SK-N-SH (cell line): ENCODE data around the gene TSSK3. TPM values are rescaled to one million over a fixed set of nuclear protein-coding genes. Genes with fewer than 3 reads are reported as not detected.

Experiments used
- CTCF ChIA-PET: fragments of 300-600, 350-600 bp; formaldehyde crosslinking; extraction: SDS; loops from one replicate; lab custom pipeline; 2021; lab: Yijun Ruan, JAX
- POLR2A ChIA-PET: fragments of 350-600 bp; sonication (Branson Sonifier 250); formaldehyde crosslinking; extraction: SDS; loops from one replicate; lab custom pipeline; 2020; ENCODE audit warnings: antibody characterized with exemption, inconsistent platforms; lab: Yijun Ruan, JAX
- DNase-seq: peaks from one replicate; pipeline ENCODE4 v3.0.0; 2012
- H2AFZ ChIP-seq: fragments of 200-600 bp; sonication (generic); 2 replicates; pipeline ENCODE4 v1.8.1; 2016; ENCODE audit warnings: antibody characterized with exemption, mild to moderate bottlenecking, low read depth
- H3F3A ChIP-seq: fragments of 200-600 bp; sonication (generic); replicated peaks from 2 replicates; pipeline ENCODE3; 2016; ENCODE audit warnings: antibody characterized with exemption, mild to moderate bottlenecking; ENCODE audit not compliant: insufficient read depth
- H3K27ac ChIP-seq, 2 experiments: fragments of 200-500 bp in 1 of 2; fragments of 200-600 bp in 1 of 2; sonication (Bioruptor generic) in 1 of 2; sonication (generic), shearing (Covaris generic) in 1 of 2; 2 replicates each; pipeline versions ENCODE4 v1.5.1 to v1.6.1; 2014 to 2016; ENCODE audit warnings: low read depth in 2 of 2, inconsistent platforms in 1 of 2, low read length in 1 of 2, mild to moderate bottlenecking in 1 of 2, mixed read lengths in 1 of 2
- H3K27me3 ChIP-seq: fragments of 200-600 bp; sonication (generic), shearing (Covaris generic); 2 replicates; pipeline ENCODE4 v1.6.1; 2016; ENCODE audit warnings: mixed run types; ENCODE audit not compliant: insufficient read depth
- H3K36me3 ChIP-seq, 2 experiments: fragments of 200-500 bp in 1 of 2; fragments of 200-600 bp in 1 of 2; sonication (Bioruptor generic) in 1 of 2; sonication (generic) in 1 of 2; replicated peaks in 1 of 2; 2 replicates each; pipeline versions ENCODE3 to v1.5.1; 2014 to 2016; ENCODE audit warnings: low read length in 1 of 2, mild to moderate bottlenecking in 1 of 2; ENCODE audit not compliant: insufficient read depth in 2 of 2, control insufficient read depth in 1 of 2
- H3K4me1 ChIP-seq, 2 experiments: fragments of 200-500 bp in 1 of 2; fragments of 200-600 bp in 1 of 2; sonication (Bioruptor generic) in 1 of 2; sonication (generic), shearing (Covaris generic) in 1 of 2; 2 replicates each; pipeline versions ENCODE4 v1.5.1 to v1.6.1; 2014 to 2016; ENCODE audit warnings: low read depth in 1 of 2, low read length in 1 of 2, mixed run types in 1 of 2; ENCODE audit not compliant: insufficient read depth in 2 of 2, control insufficient read depth in 1 of 2
- H3K4me2 ChIP-seq: fragments of 200-600 bp; sonication (generic), shearing (Covaris generic); 2 replicates; pipeline ENCODE4 v1.6.1; 2017; ENCODE audit warnings: mixed run types
- H3K4me3 ChIP-seq, 2 experiments: fragments of 200-500 bp in 1 of 2; fragments of 200-600 bp in 1 of 2; sonication (Bioruptor generic) in 1 of 2; sonication (generic), shearing (Covaris generic) in 1 of 2; 2 replicates each; pipeline versions ENCODE4 v1.5.1 to v1.8.1; 2014 to 2016; ENCODE audit warnings: low read depth in 2 of 2, inconsistent platforms in 1 of 2, low read length in 1 of 2, mild to moderate bottlenecking in 1 of 2, mixed read lengths in 1 of 2, moderate library complexity in 1 of 2
- H3K79me2 ChIP-seq: fragments of 200-600 bp; sonication (generic); 2 replicates; pipeline ENCODE4 v1.8.1; 2017; ENCODE audit warnings: mild to moderate bottlenecking; ENCODE audit not compliant: insufficient read depth
- H3K9ac ChIP-seq: fragments of 200-600 bp; sonication (generic); 2 replicates; pipeline ENCODE4 v1.6.1; 2017; ENCODE audit warnings: mixed run types
- H3K9me2 ChIP-seq: fragments of 200-600 bp; sonication (generic); 2 replicates; pipeline ENCODE4 v1.6.1; 2017; ENCODE audit warnings: mixed run types
- H3K9me3 ChIP-seq: fragments of 200-600 bp; sonication (generic); 2 replicates; pipeline ENCODE4 v1.6.1; 2017; ENCODE audit warnings: mixed run types, mild to moderate bottlenecking, moderate library complexity
- H4K20me1 ChIP-seq: fragments of 200-600 bp; sonication (generic); 2 replicates; pipeline ENCODE4 v1.6.1; 2017; ENCODE audit warnings: mild to moderate bottlenecking, mixed run types; ENCODE audit not compliant: insufficient read depth
- ELF1 ChIP-seq: IDR thresholded peaks from 2 replicates; pipeline ENCODE4 v1.4.0; 2012
- EZH2phosphoT487 ChIP-seq: fragments of 200-600 bp; sonication (generic); IDR thresholded peaks from 2 replicates; pipeline ENCODE4 v1.6.1; 2017; ENCODE audit warnings: low read depth, mixed run types, mild to moderate bottlenecking, antibody characterized with exemption, moderate library complexity, borderline replicate concordance
- FOXJ3 ChIP-seq: sonication (generic); formaldehyde crosslinking; IDR thresholded peaks from 2 replicates; pipeline ENCODE4 v1.5.1; 2020; ENCODE audit warnings: mild to moderate bottlenecking, missing genetic modification reagents
- GATA2 ChIP-seq: sonication (generic); formaldehyde crosslinking; IDR thresholded peaks from 2 replicates; pipeline ENCODE4 v1.5.0; 2020; ENCODE audit warnings: mild to moderate bottlenecking, missing genetic modification reagents
- MAX ChIP-seq: IDR thresholded peaks from 2 replicates; pipeline ENCODE4 v1.4.0; 2012; ENCODE audit warnings: low read depth
- MXI1 ChIP-seq: IDR thresholded peaks from 2 replicates; pipeline ENCODE4 v1.6.1; 2012; ENCODE audit warnings: mild to moderate bottlenecking, low read depth, low read length, improper control_type of control experiment
- POLR2AphosphoS5 ChIP-seq: IDR thresholded peaks from 2 replicates; pipeline ENCODE4 v1.6.1; 2012; ENCODE audit warnings: low read depth, low read length
- RCOR1 ChIP-seq: fragments of 150-350 bp; IDR thresholded peaks from 2 replicates; pipeline ENCODE4 v1.6.1; 2017; ENCODE audit warnings: antibody characterized with exemption, low read length
- TAF1 ChIP-seq: IDR thresholded peaks from 2 replicates; pipeline ENCODE4 v1.6.1; 2012; ENCODE audit warnings: low read depth, mild to moderate bottlenecking, low read length, moderate library complexity, borderline replicate concordance
- WGBS: methylation state at CpG from one replicate; pipeline ENCODE4 v1.1.6; 2017; ENCODE audit warnings: low lambda C conversion rate; 5-methylcytosine and 5-hydroxymethylcytosine counted together
- polyA plus RNA-seq, 3 experiments: library from polyadenylated mRNA; depleted of rRNA; stranded (reverse); fragments of >200 nt; gene quantifications; 2 replicates each; pipeline ENCODE4 v1.2.3, GENCODE V29; 2012
- TF ChIP-seq, protein P1 (sequence below): IDR thresholded peaks from 2 replicates; pipeline ENCODE4 v1.6.1; 2012; ENCODE audit warnings: mild to moderate bottlenecking, low read depth, low read length, moderate library complexity
- TF ChIP-seq, protein P2 (sequence below): IDR thresholded peaks from 2 replicates; pipeline ENCODE4; 2012

Gene TSSK3
- polyA plus RNA-seq, 1 of the 3 experiments (the other 2 are of a cell fraction), result 0.28 TPM

DNA sequence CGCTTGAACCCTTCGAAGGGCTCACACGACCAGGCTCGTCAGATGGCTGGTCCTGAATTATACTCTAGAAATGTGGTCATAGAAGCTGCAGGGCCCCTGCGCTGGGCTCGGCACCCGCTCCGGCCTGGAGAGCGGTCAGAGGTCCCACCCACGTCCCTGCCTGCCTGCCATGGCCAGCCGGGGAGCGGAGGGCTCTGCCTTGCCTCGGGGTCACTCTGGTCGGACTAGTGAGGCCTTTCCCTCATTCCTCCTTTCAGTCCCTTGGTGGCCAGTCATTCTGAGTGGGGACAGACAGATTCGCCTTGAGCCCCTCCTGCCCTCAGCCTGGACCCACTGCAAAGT lies 25.8 kb upstream of the TSSK3 start:
- no peaks in the 10 kb centered on the region for H3K27me3 ChIP-seq
- no peak overlapping the region for H3K27ac ChIP-seq
- peaks cover 14 to 28% of the 10 kb centered on the region in 2 experiments for H3K36me3 ChIP-seq
- H3K9me3 ChIP-seq, result no peaks in the 10 kb centered on the region
- H3K79me2 ChIP-seq, result peaks cover 42% of the 10 kb centered on the region
- POLR2A ChIA-PET, result interaction anchor here (0.5 to 2.1 kb wide), 15 partner anchors 8 to 791 kb away, joined by 3 to 24 read pairs (median 4); partner anchors contain the start of genes BSDC1, CCDC28B and HDAC1
- H3K9ac ChIP-seq, result no peak overlapping the region
- peaks cover 12% of the 10 kb centered on the region for H3F3A ChIP-seq
- H3K4me2 ChIP-seq, result peak overlapping the region; percentile 71
- H2AFZ ChIP-seq, result 0 out of 2 replicates have a peak overlapping the region, but pooled peaks have one; percentile 59
- no peak for TF ChIP-seq POLR2AphosphoS5
- no peak for TF ChIP-seq GATA2
- no peak for TF ChIP-seq RCOR1
- no peak for TF ChIP-seq TAF1
- TF ChIP-seq FOXJ3 (CRISPR knock-in tag), result no peak
- TF ChIP-seq, all 33 proteins: peak for 0
- no peaks in the 10 kb centered on the region for H3K9me2 ChIP-seq
- CTCF ChIA-PET, result interaction anchor here (1.0 to 3.7 kb wide), 7 partner anchors 9 to 121 kb away, joined by 3 to 24 read pairs (median 4); partner anchors contain the start of gene BSDC1
- WGBS, result 20% methylated on average over 1 of the region's 15 CpGs
- peaks cover 8 to 31% of the 10 kb centered on the region in 2 experiments; a peak in 3 of 4 replicates for H3K4me1 ChIP-seq
- peak overlapping the region; percentile 84 to 92; a peak in 3 of 4 replicates for H3K4me3 ChIP-seq
- peaks cover 31% of the 10 kb centered on the region for H4K20me1 ChIP-seq
- no peak for DNase-seq

- POLR2A ChIA-PET, result interaction anchor here (1.3 to 2.1 kb wide), 4 partner anchors 9 to 25 kb away, joined by 4 to 24 read pairs (median 6); no protein-coding TSS in a partner anchor
- H3K27me3 ChIP-seq, result no peaks in the 10 kb centered on the region
- no peak overlapping the region for H3K27ac ChIP-seq
- TF ChIP-seq GATA2 (no peak), FOXJ3 (CRISPR knock-in tag) (no peak)
- TF ChIP-seq, all 33 proteins: peak for 0
- 80% methylated on average over 2 of the region's 8 CpGs for WGBS
- Histone ChIP-seq H3K36me3 (peaks cover 14 to 22% of the 10 kb centered on the region in 2 experiments), H3K9me3 (no peaks in the 10 kb centered on the region), H2AFZ (no peak overlapping the region), H3F3A (peaks cover 11% of the 10 kb centered on the region), H3K9ac (no peak overlapping the region), H3K4me2 (no peak overlapping the region; the same call in 1 of the 2 replicates), H3K9me2 (no peaks in the 10 kb centered on the region), H3K4me3 (no peak overlapping the region), H4K20me1 (peaks cover 27% of the 10 kb centered on the region), H3K4me1 (peaks cover 8 to 31% of the 10 kb centered on the region in 2 experiments; a peak in 3 of 4 replicates), H3K79me2 (peaks cover 36% of the 10 kb centered on the region)
- no peak for DNase-seq
- CTCF ChIA-PET, result interaction anchor here (1.1 to 3.7 kb wide), 6 partner anchors 8 to 121 kb away, joined by 3 to 24 read pairs (median 4); partner anchors contain the start of gene BSDC1
Measured at GRCh38 chr1:32336963-32337675, 25.2 kb upstream of the TSSK3 start.

GRCh38 chr1:32337855-32338636 lies 24.3 kb upstream of the TSSK3 start:
- H3K79me2 ChIP-seq, result peaks cover 29% of the 10 kb centered on the region
- no peak overlapping the region for H3K4me3 ChIP-seq
- no peak overlapping the region for H3K27ac ChIP-seq
- H3K27me3 ChIP-seq, result no peaks in the 10 kb centered on the region
- no peak overlapping the region for H3K9ac ChIP-seq
- ChIA-PET POLR2A (interaction anchor here (1.3 kb wide), 1 partner anchor 13 kb away, joined by 5 read pairs; no protein-coding TSS in a partner anchor), CTCF (interaction anchor here (1.4 to 3.7 kb wide), 2 partner anchors 13 to 75 kb away, joined by 4 to 24 read pairs; no protein-coding TSS in a partner anchor)
- no peak overlapping the region for H2AFZ ChIP-seq
- peaks cover 6% of the 10 kb centered on the region for H3F3A ChIP-seq
- H3K4me2 ChIP-seq, result no peak overlapping the region
- H3K4me1 ChIP-seq, result peaks cover 8 to 23% of the 10 kb centered on the region in 2 experiments; a peak in 3 of 4 replicates
- H4K20me1 ChIP-seq, result peaks cover 20% of the 10 kb centered on the region
- no peak for DNase-seq
- 79% methylated on average over 11 of the region's 16 CpGs for WGBS
- H3K9me2 ChIP-seq, result no peaks in the 10 kb centered on the region
- peaks cover 13% of the 10 kb centered on the region in 2 experiments for H3K36me3 ChIP-seq
- no peaks in the 10 kb centered on the region for H3K9me3 ChIP-seq
- TF ChIP-seq, protein P1, sequence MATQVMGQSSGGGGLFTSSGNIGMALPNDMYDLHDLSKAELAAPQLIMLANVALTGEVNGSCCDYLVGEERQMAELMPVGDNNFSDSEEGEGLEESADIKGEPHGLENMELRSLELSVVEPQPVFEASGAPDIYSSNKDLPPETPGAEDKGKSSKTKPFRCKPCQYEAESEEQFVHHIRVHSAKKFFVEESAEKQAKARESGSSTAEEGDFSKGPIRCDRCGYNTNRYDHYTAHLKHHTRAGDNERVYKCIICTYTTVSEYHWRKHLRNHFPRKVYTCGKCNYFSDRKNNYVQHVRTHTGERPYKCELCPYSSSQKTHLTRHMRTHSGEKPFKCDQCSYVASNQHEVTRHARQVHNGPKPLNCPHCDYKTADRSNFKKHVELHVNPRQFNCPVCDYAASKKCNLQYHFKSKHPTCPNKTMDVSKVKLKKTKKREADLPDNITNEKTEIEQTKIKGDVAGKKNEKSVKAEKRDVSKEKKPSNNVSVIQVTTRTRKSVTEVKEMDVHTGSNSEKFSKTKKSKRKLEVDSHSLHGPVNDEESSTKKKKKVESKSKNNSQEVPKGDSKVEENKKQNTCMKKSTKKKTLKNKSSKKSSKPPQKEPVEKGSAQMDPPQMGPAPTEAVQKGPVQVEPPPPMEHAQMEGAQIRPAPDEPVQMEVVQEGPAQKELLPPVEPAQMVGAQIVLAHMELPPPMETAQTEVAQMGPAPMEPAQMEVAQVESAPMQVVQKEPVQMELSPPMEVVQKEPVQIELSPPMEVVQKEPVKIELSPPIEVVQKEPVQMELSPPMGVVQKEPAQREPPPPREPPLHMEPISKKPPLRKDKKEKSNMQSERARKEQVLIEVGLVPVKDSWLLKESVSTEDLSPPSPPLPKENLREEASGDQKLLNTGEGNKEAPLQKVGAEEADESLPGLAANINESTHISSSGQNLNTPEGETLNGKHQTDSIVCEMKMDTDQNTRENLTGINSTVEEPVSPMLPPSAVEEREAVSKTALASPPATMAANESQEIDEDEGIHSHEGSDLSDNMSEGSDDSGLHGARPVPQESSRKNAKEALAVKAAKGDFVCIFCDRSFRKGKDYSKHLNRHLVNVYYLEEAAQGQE, result no peak
- TF ChIP-seq EZH2phosphoT487 (no peak), RCOR1 (no peak), ELF1 (no peak), MXI1 (no peak), MAX (no peak)
- TF ChIP-seq, protein P2, sequence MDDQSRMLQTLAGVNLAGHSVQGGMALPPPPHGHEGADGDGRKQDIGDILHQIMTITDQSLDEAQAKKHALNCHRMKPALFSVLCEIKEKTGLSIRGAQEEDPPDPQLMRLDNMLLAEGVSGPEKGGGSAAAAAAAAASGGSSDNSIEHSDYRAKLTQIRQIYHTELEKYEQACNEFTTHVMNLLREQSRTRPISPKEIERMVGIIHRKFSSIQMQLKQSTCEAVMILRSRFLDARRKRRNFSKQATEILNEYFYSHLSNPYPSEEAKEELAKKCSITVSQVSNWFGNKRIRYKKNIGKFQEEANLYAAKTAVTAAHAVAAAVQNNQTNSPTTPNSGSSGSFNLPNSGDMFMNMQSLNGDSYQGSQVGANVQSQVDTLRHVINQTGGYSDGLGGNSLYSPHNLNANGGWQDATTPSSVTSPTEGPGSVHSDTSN, result no peak
